Astrocyte (in vitro differentiated cells and primary cell): ENCODE measurements around the gene CPT2.

Source experiments
- EZH2 ChIP-seq: IDR thresholded peaks from 2 replicates; pipeline ENCODE4 v1.6.1; 2012; ENCODE audit warnings: mild to moderate bottlenecking, low read length, inconsistent platforms; ENCODE audit not compliant: insufficient read depth
- TF ChIP-seq, protein P1 (sequence below): IDR thresholded peaks from 2 replicates; pipeline ENCODE4 v1.5.1; 2011; ENCODE audit warnings: low read depth, mild to moderate bottlenecking, inconsistent platforms, low read length, moderate library complexity; ENCODE audit not compliant: insufficient read depth

DNA sequence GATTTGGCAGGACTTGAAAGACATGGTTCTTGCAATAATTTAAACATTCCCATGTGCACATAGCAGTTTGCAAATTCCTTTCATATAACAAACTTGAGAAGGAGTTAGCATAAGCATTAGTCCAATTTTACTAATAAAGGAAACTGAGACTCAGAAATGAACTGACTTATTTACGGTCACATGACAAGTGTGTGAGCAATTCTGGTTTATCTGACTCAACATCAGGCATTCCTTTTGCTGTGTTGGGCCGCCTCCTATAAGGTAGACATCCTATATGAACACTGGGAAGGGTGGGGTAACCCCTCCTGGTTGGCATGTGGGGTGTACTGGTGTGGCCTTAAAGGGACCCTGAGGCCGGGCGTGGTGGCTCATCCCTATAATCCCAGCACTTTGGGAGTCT, 8.5 kb upstream of the CPT2 start:
- TF ChIP-seq, protein P1, sequence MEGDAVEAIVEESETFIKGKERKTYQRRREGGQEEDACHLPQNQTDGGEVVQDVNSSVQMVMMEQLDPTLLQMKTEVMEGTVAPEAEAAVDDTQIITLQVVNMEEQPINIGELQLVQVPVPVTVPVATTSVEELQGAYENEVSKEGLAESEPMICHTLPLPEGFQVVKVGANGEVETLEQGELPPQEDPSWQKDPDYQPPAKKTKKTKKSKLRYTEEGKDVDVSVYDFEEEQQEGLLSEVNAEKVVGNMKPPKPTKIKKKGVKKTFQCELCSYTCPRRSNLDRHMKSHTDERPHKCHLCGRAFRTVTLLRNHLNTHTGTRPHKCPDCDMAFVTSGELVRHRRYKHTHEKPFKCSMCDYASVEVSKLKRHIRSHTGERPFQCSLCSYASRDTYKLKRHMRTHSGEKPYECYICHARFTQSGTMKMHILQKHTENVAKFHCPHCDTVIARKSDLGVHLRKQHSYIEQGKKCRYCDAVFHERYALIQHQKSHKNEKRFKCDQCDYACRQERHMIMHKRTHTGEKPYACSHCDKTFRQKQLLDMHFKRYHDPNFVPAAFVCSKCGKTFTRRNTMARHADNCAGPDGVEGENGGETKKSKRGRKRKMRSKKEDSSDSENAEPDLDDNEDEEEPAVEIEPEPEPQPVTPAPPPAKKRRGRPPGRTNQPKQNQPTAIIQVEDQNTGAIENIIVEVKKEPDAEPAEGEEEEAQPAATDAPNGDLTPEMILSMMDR = no peak
- no peak for TF ChIP-seq EZH2
